Amygdala (tissue), 56 donors: ENCODE data around the gene DTWD2.

Source experiments
- DNase-seq, 56 donors: peaks; one replicate each; lab custom pipeline; 2025; lab: John Stamatoyannopoulos, UW

DTWD2 gene

DNA sequence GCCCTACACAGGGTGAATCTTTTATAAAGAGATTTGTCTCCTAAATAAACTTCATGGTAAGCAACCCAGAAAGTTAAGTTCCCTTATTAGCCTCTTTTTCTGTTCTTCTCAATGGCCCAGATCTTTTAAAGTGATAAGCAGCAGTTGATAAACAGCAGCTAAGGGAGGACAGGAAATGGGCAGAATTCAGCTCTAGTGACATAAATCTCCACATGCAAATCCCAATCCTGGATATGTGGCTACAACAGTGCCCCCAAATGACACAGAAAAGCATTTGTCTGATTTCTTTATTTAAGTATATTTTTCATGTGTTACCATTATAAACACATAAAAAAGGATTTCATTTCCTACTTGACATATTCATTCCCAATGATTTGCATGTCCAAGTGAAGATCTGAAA lies 199.0 kb downstream of the DTWD2 start:
- DNase-seq, result no peak

DNA sequence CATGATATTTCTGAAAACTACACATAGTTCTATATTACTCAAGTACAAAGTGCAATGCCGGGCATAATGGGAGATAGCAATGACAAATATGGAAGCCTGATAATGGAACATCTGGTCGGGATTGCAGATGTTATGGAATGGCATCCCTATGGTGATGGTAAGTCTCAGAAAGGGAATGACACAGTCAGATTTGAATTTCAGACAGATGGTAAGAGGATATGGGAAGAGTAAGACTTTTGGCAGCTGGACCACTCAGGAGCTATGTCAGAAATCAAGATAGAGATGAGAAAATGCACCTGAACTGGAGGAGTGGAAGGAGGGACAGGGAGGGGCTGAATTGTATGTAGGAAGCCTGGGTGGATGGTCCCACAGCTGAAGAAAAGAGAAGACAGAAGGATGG lies 200.0 kb downstream of the DTWD2 start:
- no peak for DNase-seq
